HG03097 (cell line): ENCODE measurements around the gene MAP3K4.

ENCODE experiments used
- ATAC-seq: cut with Tn5 transposase; IDR thresholded peaks from one replicate; pipeline ENCODE4 v1.9.1; 2021; ENCODE audit not compliant: unreplicated experiment, low FRiP score

The MAP3K4 gene

GRCh38 chr6:161035182-161035980 is 43.8 kb downstream of the MAP3K4 start:
- ATAC-seq, result no peak

GRCh38 chr6:161035981-161036263 is 44.4 kb downstream of the MAP3K4 start:
- no peak for ATAC-seq

DNA sequence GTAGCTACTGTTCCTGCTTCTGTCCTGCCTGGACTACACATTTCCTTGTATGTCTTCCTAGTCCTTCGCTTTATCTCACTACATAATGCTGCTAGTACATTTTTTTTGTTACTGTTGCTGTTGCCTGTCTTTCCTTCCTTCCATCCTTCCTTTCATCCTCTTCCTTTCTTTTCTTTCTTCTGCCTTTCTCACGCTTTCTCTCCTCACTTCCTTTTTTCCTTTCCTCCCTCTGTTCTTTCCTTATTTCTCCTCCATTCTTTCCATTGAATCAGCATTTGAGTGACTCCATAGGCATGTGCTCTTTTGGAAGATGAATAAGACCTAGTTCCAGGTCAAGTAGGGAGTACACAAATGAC is 46.3 kb downstream of the MAP3K4 start:
- ATAC-seq, result no peak

DNA sequence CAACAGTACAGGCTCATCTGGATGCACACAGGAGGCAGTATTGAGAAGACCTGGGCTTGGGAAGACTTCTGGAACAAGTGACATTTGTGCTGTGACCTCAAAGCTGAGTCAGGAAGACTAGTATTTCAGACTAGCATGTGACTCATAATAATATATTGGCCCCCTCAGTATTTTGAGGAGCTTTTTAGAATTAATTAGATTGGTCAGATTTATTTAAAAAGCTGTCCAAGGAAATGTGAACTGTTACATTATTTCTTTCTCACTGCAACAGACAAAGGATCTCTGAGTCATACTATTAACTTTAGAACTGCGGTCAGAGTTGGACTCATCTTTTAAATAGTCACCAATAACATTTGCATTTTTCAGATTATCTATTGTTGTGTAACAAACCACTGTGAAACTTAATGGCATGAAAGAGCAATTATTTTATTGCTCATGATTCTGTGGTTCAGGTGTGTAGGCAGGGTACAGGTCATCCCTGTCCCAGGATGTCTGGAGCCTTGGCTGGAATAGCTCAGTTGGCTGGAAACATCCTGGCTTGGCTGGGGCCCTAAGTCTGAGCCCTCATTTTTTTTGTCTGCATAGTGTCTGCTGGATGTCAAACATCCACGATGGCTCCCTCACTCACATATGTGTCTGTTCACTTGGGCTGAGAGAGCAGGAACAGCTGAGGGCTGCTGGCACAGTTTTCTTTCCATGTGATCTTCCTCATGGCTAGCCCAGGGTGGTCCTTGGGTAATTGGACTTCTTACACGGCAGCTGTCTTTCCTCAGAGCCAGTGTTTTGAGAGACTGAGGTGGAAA is 46.9 kb downstream of the MAP3K4 start:
- ATAC-seq, result peak; percentile 83

GRCh38 chr6:161041274-161041673 is 49.7 kb downstream of the MAP3K4 start:
- ATAC-seq, result no peak

DNA sequence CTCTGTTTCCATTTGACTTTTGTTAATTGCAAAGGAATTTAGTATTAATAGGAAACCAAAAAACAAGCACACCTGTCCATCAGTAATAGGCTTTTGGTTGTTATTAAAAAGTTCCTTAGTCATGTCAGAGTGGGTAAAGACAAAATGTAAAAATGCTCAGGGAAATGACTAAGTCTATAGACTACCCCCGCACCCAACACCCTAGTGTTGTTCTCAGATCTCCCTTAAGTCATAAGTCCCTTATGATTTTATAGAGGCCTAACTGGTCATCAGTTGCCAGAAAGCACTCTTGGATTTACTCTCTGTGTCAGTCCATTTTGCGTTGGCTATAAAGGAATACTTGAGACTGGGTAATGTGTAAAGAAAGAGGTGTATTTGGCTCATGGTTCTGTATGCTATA is 52.8 kb downstream of the MAP3K4 start:
- no peak for ATAC-seq

DNA sequence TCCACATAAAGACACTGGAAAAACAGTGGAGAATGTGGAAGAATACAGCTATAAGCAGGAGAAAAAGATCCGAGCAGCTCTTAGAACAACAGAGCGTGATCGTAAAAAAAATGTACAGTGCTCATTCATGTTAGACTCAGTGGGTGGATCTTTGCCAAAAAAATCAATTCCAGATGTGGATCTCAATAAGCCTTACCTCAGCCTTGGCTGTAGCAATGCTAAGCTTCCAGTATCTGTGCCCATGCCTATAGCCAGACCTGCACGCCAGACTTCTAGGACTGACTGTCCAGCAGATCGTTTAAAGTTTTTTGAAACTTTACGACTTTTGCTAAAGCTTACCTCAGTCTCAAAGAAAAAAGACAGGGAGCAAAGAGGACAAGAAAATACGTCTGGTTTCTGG is 57.1 kb downstream of the MAP3K4 start:
- ATAC-seq, result no peak

DNA sequence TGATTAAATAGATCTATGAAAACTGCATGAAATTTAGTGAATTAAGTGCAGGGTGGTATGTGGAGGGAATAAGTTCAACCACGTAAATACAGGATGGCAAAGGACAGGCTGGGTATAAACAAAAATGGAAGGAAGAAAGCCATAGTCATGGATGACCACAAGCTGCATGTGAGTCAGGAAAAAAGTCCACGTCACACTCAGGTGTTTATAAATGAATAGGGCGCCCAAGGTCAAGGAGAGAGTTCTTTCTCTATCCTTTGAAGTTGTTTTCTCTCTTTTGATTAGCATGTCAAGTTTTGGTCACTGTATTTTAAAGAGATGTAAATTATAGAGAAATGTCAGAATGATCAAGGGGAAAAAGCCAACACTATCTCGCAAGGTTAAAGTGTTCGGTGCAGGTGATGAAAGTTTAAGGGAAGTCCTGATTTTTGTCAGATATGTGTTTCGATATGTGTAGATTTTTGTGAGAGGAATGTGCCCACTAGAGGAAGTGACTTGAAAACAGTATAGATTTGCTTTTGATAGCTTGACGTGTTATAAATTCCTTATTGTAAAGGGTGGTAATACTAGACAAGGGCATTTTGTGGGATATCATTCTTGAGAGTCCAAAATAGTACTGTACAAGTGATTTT is 58.7 kb downstream of the MAP3K4 start:
- ATAC-seq, result no peak

GRCh38 chr6:161053103-161053502 is 61.5 kb downstream of the MAP3K4 start:
- ATAC-seq, result no peak

DNA sequence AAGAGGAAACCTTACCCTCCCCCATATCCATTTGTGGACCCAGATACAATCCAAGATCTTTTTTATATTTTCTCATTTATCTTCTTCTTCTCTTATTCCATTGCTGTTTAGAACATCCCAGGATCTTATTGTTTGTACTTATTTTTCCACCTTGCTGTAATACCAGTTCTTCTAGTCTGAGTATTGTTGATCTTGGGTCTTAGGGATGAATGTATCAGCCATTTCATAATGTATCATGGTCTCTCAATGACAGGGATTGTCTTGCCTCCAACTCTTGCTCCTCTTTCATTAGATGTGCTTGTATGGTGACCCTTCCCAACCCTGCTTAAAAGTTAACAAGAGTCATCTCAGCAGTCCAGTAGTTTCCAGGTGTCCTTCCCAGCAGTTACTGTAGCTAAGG is 63.3 kb downstream of the MAP3K4 start:
- no peak for ATAC-seq

DNA sequence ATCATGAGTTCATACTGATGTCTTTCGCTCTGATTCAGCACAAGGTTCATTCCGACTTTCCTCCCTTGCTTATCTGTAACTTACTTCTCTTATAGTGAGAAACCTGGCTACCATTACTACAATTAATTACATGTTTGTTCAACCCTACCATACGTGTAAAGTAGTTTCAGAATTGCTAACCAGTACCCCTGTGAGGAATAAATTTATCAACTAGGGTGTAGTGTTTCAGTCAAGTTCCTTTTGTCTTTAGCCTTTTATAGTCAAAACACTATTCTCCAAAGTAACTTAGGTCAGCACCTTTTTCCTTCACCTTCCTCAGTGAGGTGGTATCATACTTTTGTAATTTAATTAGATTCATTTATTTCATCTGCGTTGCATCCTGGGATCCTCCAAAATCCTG is 64.9 kb downstream of the MAP3K4 start:
- ATAC-seq, result no peak

- ATAC-seq, result no peak
These were observed 65.8 kb downstream of the MAP3K4 start for GRCh38 chr6:161057103-161058091.

DNA sequence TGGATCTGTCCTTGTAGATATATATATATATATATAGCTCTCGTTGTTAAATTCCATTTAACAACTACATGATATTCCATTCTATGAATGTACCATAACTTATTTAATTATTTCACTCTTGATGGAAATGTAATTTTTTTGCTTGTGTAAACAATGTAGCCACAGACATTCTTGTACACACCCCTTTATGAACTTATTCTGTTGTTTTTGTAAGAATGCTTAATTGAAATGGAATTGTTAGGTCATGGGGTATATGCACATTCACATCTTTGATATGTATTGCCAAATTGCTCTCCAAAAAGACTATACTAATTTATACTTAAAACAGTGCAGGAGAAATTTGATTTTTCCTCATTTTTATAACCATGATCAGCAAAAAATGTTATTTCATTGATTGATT is 67.2 kb downstream of the MAP3K4 start:
- no peak for ATAC-seq

- no peak for ATAC-seq
These were observed 70.0 kb downstream of the MAP3K4 start for GRCh38 chr6:161061576-161061975.

DNA sequence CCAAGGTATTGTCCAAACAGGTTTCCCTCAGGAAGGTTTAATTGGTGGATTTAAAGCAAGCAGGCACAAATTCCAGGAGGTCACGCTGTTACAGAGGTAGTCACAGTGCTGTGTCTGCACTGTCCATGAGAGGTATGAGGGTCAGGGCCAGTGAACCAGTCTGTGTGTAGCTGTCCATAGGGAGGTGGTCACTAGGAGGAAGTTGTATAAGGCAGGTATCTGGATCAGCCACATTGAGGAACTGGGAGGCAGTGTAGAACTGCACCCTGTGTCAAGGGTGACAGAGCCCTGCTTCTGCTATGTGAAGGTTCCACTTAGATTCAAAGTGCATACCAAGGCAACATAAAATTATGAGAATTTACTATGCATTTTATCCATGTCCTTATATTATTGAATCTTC is 73.3 kb downstream of the MAP3K4 start:
- ATAC-seq, result no peak

DNA sequence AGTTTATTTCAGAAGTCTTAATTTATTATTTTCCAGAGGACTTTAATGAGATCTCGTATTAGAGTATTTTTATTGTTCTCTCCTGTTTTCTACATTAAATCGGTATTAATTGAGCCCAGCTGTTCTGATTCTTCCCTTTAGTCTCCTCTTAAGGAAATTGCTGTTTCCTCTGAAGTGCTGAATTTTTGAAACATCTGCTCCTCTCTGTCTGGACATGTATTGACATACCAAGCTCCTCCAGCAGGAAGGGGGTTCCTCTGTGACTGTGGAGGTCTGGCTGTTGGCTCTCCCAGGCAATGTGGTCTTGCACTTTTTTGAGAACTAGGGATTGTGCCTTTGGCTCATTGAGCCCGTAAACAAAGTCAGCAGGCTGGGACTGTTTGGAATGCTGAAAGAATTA is 74.9 kb downstream of the MAP3K4 start:
- no peak for ATAC-seq

DNA sequence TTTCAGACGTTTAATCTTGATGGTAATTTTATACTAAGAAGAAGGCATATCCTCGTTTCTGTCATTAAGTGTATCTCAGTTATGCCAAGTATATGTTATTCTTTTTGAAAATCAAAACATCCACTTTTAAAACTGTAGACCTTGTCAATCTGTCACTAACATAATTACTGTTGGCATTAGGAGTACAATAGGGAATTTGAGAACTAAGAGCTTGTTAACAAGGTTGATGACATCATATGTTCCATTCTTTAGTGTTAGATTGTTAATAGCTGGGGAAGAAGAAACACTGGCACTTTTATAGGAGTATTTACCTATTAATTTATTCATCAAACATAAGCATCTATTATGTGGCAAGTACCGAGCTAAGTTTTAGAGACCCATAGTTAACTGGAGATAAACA is 76.2 kb downstream of the MAP3K4 start:
- no peak for ATAC-seq

GRCh38 chr6:161068321-161068741 is 76.8 kb downstream of the MAP3K4 start:
- ATAC-seq, result no peak

DNA sequence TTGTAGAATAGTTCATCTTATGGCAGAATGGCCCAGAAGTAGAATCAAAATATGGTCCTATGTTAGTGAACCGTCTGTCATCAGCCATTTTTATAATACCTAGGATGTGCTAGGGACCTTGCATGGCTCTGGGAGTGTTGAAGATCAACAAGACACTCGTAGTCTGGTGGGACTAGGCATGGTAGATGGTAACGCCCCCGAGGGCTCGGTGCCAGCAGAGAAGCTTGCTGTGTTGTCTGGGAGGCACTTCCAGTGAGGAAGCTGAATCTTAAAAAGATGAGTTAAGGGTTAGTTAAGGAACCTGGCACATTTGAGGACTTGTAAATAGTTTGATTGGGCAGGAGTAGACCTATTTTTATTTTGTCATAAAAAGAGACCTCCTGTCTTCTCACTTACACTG is 82.4 kb downstream of the MAP3K4 start:
- no peak for ATAC-seq

GRCh38 chr6:161074496-161075121 is 83.0 kb downstream of the MAP3K4 start:
- no peak for ATAC-seq
